HG02981 (cell line): Measurements from ENCODE around the gene MYL7.
"Not testable (repeated sequence)": the region's sequence is repeated elsewhere in the genome, so short reads cannot be mapped to it uniquely, and the experiment has no call there.

Experiments used
- ATAC-seq: cut with Tn5 transposase; IDR thresholded peaks from one replicate; pipeline ENCODE4 v1.9.1; 2021; ENCODE audit warnings: mild to moderate bottlenecking, moderate library complexity; ENCODE audit not compliant: unreplicated experiment

MYL7 gene, protein sequence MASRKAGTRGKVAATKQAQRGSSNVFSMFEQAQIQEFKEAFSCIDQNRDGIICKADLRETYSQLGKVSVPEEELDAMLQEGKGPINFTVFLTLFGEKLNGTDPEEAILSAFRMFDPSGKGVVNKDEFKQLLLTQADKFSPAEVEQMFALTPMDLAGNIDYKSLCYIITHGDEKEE

DNA sequence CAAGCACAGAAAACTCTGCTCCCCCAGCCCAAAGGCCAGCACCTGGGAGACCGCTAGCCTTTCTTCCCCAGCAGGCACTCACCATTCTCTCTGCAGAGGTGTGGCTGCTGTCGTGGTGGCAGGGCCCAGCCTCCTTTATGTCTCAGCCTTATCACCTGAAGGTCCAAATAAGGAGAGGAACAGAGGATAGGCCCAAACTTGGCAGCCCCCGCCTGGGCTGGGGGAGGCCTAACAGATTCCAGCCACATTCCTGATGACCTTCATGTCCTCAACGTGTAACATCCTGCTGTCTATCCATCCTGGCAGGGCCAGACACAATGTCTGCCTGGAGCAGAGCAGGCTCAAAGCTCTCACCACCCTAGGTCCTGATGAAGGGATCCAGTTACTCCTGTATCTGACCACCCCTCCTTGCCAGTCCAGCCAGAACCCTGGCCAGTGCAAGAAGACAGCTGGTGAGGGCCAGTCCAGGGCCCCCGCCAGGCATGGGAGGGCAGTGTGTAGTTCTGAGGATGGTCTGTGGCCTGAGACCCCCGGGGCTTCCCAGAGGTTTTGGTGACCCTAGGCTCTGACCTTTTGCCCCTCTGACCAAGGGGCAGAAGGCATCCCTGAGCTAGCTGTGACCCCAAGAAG is at the start of gene MYL7:
TSS of gene MYL7 (minus strand) at position 112 of the 630 bp plus-strand sequence. CDS start at position 85, 27 bp downstream.
- no peak for ATAC-seq

DNA sequence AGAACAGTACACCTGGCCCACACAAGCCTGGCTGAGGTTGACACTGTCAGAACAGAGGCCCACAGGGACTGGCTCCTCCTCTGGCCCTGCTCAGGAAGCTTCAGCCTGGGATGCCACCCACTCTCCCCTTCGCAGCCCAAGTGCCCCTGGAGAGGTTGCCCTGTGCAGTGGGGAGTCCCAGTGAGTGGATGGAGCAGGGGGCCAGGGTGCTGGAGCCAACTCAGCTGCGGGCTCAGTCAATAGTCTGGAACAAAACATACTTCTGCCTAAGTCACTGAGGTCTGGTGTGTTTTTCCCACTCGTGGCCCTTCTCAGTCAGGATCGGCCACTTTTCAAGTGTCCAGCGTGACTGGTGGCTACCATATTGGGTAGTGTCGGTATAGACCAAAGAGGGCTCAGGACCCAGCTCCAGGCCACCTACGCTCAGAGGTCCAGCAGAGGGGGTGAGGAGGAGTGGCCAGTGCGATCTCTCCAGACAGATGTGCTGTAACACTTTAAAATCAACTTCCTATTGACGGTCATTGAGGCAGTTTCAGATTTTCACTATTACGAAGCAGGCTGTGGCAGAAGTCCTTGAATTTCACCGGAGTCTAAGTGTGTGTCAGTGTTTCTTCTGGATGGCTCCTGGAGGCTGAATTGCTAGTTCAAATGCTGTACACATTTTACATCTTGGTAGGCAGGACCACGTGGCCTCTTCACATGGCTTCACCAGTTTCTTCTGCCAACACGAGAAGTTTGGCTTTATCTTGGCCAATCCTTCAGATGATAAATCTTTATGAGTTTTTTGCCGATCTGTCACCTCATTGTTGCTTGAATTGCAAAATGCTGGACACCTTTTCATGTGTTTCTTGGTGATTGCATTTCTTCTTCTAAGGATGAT is 49.1 kb upstream of the MYL7 start:
- ATAC-seq = no peak

DNA sequence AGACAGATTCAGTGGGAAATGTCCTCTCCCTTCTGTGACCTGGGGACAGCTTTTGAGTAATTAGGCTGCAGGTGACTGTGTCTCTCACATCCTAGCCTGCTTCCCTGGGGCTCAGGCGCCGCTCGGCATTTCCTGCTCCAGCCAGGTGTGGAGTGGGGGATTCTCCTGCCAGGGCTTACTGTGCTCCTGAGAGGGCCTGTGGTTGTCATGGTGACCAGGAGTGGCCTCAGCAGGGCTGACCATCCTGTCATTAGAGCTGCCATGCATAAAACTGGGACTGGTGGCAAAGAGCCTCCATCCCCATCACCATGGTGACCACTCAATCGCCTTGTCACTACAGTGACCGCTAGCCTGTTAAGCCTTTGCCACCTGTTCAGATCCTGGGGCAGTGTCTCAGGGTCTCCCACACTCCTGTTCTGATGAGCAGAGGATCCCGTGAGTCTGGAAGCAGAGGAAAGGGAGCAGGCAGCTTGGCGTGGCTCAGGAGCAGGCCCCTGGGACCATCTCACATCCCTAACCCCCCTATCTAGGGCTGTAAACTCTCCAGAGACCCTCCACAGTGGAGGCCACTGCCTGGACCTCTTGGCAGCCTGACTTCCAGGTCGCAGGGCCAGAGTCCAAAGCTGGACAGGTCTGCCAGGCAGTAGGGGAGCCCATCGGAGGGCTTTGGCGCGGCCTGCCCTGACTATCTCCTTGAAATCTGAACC is 48.3 kb upstream of the MYL7 start, which contains the start of gene GCK:
TSS of gene GCK (minus strand) at position 154 of the 707 bp plus-strand sequence. CDS start 486 bp downstream, outside the sequence.
- no peak for ATAC-seq

DNA sequence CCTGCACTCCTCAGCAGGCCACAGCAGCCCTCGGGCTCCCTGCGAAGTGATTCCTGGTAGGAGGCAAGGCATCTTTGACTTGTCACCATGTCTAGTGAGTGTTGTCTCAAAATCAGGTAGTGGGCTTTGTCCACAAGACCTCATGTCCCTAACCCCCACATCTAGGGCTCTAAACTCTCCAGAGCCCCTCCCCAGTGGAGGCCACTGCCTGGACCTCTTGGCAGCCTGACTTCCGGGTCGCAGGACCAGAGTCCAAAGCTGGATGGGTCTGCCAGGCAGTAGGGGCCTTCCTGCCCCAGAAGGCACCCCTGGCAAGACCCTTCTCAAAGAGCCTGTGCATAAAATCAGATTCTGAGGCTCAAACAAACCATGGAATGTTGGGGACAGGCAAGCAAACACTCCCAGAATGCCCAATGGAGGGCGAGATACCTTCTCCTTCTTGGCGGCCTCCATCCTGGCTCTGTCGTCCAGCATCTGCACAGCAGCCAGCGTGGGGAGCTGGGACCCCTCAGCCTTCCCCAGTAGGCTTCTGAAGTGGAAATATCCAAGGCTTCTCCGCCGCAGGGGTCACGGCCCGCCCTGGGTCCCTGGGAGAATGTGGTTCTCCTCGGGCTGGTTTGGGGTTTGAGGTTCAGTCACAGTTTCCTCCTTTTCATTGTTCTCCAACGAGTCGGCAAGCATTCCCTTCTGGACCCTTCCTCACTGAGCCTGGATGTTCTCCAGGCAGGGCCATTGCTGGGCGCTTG is 47.5 kb upstream of the MYL7 start:
- ATAC-seq = no peak

DNA sequence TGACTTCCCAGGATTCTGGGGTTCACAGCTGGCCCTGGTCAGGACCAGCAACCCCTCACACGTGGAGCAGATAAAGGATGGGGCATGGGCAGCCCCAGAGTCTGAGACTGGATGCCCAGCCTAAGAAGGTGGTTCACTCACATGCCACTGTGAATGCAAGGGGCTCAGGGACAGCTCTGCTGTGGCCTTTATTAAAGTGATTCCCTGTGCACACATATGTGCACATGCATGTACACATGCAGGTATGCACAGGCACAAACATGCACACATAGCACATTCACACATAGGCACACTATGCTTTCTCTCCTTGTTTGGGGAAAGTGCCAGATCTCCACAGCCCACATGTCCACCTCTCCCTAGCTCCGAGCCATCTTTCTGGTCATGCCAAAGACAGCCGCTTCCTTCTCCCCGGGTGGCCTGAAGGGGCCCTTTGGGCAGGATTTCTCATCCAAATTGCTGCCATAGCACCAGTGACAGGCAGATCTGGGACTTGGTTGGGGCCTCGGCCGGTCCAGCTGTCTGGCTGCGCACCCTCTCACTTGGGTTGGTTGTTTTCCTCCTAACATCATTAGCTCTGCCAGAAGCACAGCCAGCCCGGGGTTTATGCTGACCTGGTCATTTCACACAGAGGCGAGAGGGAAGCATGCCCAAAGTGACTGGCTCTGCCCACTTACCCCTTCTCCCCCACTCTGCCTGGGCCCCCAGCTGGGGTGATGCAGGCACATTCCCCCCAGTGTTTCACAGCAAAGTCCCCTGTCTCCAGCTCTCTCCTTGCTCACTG is 46.7 kb upstream of the MYL7 start:
- ATAC-seq = no peak

DNA sequence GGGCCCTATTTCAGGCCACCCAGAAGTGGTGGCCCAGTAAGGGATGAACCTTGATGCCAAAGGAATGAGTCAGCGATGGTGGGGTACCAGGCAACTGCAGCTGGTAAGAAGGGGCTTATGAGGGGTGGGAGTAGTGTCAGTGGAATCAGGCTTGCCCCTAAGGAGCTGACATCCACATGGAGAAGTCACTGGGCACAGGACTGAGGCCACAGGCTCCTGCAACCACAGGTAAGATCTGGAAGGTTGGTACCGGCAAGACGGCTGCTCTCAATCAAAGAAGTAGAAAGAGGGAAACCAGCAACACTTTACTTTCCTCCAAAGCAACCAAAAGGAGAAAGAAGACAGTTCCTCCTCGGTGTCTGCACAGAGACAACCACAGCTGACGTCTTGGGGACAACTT is 45.6 kb upstream of the MYL7 start:
- ATAC-seq = no peak

DNA sequence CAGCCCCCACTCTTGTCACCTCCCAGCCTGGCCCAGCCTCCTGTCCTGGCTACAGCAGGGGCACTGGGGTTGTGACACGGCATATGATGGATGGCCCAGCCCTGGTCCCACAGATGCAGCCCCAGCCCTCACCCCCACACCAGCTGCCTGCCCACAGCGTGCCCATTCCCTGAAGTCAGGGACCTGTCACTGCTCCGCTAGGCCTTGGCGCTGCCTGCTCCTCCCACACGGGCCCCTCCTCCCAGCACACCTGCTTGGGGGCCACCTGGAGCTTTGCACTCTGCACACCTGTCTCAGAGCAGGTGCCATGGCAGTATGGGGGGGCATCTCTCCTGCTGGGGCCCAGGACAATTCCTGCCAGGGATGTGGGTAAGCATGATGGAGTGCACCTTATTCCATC is 44.6 kb upstream of the MYL7 start:
- ATAC-seq = no peak

DNA sequence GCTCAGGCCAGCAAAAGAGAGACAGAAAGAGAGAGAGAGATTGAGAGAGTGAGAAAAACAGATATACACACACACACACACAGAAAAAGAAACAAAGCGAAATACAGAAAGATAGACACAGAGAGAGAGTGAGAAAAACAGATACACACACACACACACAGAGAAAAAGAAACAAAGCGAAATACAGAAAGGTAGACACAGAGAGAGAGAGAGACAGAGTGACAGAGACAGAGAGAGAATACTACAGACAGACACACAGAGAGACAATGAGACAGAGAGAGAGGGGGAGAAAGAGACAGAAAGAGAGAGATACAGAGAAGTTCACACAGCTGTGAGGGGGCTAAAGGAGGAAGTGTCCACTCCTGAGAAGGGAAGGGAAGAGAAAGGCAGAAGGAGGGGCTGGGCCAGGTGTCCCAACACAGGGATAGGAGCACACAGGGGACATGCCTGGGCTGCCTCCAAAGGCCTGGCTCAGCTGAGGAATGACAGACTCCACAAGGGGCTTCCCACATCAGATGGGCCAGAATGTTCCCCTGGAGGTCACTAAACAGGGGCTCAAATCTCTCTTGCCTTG is 43.8 kb upstream of the MYL7 start:
- no peak for ATAC-seq

DNA sequence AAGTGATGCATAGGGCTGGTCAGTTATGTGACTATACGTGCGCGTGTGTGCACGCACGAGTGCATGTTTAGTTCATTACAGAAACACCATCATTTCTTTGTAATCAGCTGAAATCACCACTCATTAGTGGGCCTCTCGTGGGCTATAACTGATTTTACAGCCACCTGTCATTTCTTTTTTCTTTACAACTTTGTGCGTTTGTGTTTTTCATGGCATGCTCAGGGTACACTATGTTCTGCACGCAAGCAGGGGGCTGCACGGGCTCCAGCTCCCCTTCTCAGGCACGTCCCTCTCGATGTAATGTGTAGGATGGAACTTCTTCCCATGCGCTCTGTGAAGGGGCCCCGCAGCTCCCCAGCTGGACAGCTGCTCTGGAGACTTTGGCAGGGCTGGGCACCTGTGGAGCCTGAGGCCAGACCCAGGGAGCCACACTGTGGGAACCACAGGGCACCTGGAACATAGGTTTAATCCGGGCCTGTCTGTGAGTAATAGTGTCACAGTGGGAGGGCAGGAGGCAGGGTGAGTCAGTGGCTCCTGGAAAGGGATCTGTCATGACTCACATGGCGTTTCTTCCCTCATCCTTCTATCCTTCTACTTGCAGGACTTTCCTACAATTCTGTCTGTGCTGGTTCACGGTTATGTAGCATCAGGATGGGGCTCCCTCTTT is 43.2 kb upstream of the MYL7 start:
- ATAC-seq = no peak

DNA sequence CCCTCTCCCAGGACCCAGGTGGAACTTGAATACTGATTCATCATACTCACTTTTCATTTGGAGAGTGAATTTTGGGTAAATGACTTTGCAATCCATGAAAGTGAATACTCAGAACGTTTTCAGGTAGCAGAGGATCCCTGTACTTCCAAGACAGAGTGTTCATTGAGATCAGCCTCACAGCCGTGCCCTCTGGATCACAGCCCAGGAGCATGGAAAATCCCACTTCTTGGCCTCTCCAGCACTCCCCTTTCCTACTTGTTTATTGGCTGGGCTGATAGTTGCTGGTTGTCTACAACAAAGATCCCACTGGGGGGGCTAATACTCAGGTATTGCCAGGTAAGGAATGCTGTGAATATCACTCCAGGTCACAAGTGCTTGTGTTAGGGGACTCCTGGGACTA is 42.3 kb upstream of the MYL7 start:
- ATAC-seq = no peak

DNA sequence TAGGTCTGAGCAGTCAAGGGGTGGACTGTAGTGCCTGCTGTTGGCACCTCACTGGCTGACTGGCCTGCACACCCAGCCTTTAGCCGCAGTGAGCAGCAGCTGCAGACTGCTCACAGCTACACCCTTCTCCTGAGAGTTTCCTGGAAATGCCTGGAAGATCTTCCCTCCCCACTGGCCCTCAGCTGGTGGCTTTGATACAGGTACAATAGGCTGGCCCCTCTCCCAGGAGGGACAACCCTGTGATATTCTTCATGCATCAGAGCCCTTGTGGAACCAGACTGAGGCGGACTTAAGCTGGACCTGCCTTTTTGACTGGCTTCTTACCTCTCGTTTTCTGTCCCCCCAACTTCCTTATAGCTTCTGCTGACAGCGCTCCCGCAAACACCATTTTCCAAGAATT is 41.7 kb upstream of the MYL7 start:
- no peak for ATAC-seq

DNA sequence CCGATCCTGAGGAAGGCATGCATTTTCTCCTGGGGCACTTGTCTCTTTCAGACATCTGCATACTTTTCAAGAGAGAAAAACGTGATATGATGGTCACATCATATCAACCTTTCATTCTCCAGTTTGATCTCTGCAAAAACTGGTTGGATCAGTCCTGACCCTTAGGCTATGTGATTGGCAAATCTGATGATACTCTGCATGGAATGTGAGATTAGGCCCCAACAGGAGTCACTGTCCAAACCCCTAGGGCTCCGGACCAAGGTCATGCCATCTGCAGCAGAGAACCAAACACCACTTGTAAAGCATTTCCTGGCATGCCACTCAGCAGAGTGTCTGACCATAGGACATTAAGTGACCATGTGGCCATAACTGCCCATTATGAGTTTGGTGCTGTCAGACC is 39.5 kb upstream of the MYL7 start:
- no peak for ATAC-seq

DNA sequence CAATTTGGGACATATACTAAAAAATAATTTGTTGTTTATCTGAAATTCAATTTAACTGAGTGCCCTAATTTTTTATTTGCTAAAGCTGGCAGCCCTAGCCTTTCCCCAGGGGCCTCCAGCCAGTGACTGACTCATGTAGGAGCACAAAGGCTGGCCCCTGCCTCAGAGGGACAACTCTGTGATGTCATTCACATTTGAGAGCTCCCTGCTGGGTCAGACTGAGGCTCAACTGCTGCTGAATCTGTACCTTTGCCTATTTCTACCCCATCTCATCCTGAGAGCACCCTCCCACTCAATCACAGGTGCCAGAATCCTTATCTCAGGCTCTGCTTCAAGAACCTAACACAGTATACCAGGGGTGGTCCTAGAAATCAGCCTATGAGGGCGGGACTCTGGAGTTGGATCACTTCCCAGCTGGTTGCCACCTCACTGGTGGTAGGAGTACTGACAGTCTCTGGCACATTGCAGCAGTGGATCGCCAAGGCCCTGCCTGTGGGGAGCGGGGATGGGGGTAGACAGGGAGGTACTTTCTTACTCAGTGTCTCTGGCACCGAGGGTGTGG is 36.5 kb upstream of the MYL7 start:
- ATAC-seq = no peak

DNA sequence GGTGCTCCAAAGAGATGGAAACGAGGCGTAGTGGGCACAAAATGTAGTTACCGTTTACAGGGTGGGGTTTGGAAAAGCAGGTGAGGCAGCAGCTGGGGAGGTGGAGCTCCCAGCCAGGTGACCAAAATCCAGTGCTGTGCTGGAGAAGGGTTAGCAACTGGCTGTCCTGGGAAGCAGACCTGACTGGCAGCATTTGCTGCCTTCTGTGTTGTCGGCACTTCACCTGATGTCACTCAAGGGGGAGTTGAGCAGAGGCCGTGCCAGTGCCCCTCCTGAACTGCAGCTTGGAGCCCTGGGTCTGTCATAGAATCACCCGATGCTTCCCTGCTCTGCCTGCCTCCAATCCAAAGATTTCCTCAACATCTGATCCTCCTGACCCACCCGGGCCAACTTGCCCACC is 35.4 kb upstream of the MYL7 start:
- no peak for ATAC-seq

DNA sequence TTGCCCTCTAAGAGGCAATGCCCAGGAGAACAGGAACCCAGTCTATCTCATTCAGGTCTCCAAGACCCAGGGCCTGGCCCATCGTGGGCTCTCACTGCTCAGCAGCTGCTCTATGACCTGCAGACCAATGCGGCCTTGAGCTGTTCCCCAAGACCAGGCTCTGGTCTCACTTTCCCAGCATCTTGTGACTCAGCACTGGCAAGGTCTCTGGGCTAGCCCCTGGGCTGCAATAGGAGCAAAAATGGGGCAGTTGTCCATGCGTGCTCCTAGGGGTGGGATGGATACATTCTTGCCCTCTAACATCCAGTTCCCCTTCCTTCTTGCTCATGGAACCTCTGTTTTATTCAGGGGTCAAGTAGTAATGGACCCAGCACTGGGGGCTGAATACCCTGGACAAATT is 34.6 kb upstream of the MYL7 start:
- ATAC-seq = no peak

DNA sequence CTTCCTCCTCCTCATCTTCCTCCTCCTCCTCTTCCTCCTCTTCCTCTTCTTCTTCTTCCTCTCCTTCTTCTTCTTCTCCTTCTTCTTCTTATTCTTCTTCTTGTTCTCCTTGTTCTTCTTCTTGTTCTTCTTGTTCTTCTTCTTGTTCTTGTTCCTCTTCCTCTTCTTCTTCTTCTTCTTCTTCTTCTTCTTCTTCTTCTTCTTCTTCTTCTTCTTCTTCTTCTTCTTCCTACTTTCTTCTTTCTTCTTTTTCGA is 33.5 kb upstream of the MYL7 start:
- not testable (repeated sequence) for ATAC-seq

DNA sequence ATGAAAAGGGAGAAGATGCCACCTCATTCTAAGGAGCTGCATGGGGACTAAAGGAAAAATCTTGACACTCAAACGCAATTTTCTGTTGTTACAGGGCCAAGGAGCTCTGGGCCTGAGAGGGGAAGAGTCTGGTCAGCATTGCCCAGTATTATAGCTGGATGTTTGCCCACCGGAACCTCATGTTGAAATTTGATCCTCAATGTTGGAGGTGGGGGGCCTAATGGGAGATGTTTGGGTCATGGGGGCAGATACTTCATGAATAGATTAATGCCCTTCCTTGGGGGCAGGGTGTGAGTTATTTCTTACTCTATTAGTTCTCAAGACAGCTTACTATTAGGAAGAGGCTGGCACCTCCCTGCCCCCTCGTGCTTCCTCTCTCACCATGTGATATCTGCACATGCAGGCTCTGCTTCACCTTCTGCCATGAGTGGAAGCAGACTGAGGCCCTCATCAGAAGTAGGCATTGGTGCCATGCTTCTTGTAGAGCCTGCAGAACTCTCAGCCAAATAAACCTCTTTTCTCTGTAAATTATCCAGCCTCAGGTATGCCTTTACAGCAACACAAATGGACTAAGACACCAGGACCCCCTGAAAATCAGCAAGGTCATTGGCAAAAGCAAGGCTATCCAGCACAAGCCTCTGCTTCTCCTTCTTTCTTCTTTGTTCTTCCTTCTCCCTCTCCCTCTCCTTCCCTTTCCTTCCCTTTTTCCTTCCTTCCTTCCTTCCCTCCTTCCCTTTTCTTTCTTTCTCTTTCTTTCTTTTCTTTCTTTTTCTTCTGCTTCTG is 33.0 kb upstream of the MYL7 start:
- ATAC-seq = no peak

DNA sequence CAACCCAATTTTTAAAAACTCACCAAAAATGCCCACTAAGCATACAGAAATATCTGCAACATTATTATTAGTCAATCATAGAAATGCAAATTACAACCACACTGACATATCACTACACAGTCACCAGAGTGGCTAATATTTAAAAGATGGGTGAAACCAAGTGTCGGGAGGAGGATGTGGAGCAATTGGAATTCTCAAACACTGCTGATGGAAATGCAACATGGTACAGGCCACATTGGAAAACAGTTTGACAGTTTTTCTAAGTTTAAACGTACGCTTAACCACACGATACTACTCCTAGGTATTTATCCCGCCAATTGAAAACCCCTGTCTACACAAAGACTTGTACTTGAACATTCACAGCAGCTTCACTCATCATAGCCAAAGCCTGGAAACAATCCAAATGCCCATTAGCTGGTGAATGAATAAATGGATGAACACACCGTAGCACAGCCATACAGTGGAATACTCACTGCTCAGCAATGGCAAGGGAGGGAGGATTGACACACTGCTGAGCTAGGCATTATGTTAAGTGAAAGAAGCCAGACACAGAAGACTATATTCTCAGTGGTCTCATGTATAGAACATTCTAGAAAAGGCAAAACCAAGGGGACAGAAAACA is 31.8 kb upstream of the MYL7 start:
- ATAC-seq = no peak
